Ovary (tissue), 3 donors: Measurements from ENCODE around the gene MYO1B.

Experiments
- POLR2A ChIP-seq: fragments of 450-650 bp; IDR thresholded peaks from one replicate; pipeline ENCODE4 v1.6.1; 2017; ENCODE audit warnings: antibody characterized with exemption, mild to moderate bottlenecking, moderate library complexity
- TF ChIP-seq, protein P1 (sequence below), 3 donors: fragments of 450-650 bp in 2 of 3; fragments of 200-600 bp in 1 of 3; IDR thresholded peaks; one replicate each; pipeline versions ENCODE4 v1.5.1 to v1.8.0; 2016 to 2022; ENCODE audit warnings: antibody characterized with exemption in 3 of 3, mild to moderate bottlenecking in 1 of 3
- donor health status: DM: no; HTN: no; CAD: no.

GRCh38 chr2:191212119-191212518 is 33.1 kb upstream of the MYO1B start:
- no peak for TF ChIP-seq POLR2A
- TF ChIP-seq, protein P1, sequence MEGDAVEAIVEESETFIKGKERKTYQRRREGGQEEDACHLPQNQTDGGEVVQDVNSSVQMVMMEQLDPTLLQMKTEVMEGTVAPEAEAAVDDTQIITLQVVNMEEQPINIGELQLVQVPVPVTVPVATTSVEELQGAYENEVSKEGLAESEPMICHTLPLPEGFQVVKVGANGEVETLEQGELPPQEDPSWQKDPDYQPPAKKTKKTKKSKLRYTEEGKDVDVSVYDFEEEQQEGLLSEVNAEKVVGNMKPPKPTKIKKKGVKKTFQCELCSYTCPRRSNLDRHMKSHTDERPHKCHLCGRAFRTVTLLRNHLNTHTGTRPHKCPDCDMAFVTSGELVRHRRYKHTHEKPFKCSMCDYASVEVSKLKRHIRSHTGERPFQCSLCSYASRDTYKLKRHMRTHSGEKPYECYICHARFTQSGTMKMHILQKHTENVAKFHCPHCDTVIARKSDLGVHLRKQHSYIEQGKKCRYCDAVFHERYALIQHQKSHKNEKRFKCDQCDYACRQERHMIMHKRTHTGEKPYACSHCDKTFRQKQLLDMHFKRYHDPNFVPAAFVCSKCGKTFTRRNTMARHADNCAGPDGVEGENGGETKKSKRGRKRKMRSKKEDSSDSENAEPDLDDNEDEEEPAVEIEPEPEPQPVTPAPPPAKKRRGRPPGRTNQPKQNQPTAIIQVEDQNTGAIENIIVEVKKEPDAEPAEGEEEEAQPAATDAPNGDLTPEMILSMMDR (IDR thresholded peaks at IDR 0.05), result no peak
